GM18520 (cell line): ENCODE data around the gene THRB.
"Not testable (repeated sequence)": the region's sequence is repeated elsewhere in the genome, so short reads cannot be mapped to it uniquely, and the experiment has no call there.

ENCODE experiments used
- ATAC-seq: cut with Tn5 transposase; IDR thresholded peaks from one replicate; pipeline ENCODE4 v1.9.1; 2021; ENCODE audit not compliant: unreplicated experiment

THRB gene

DNA sequence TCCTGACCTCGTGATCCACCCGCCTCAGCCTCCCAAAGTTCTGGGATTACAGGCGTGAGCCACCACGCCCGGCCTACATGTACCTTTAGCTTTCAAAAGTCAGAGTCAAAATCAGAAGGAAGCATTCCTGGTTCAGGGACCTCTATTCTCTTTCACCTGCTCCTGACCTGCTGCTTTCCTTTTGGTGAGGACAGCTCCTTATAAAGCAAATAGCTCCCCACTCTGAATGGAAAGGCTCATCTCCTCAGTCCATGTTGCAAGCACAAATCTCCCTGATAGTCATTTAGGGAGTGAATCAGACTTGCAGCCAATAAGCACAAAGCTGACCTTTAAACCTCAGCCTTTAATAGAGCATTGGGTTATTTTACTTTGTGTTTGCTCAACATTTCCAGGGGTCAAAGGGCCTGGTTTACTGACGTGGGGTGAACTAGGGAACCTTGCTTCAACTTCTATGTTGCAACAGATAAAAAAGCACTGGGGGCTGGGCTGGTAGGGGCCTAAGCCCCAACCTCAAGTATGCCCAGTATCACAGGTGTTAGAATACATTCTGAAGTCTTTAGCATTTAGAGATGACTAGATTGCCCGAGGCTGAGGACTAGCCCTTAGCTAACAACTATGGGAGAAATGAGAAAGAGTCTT is 43.1 kb downstream of the THRB start:
- no peak for ATAC-seq

DNA sequence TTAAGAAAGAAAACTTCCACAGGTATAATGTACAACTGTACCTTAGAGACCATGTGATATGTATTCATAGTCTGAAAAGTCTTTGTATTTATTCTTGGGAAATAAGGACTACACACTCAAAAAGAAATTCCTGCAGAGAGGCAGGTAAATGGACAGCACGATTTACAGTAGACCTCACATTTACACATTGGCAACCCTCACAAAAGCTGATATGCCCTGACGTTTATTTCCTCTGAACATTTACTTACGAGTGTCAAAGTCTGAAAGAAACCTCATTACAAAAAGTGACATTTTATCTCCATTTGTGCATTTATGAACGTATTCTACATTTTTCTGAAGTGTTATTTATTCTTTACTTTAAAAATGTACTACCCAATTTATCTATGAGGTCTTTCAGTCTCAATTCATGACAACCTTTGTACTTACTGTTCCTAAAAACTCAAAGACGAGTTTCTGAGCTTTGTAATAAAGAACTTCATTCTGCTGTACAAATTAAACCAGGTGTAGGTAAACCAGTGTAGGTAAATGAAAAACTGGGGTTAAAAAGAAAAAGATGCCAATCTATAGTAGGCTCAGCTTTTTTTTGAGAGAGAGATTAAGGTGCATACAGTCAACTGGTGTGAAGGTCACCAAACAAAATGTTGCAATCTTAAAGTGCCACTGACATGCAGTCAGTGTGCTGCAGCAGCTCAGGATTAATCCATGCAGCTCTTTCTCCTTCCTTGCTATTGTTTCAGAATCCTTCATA is 44.3 kb downstream of the THRB start:
- no peak for ATAC-seq

DNA sequence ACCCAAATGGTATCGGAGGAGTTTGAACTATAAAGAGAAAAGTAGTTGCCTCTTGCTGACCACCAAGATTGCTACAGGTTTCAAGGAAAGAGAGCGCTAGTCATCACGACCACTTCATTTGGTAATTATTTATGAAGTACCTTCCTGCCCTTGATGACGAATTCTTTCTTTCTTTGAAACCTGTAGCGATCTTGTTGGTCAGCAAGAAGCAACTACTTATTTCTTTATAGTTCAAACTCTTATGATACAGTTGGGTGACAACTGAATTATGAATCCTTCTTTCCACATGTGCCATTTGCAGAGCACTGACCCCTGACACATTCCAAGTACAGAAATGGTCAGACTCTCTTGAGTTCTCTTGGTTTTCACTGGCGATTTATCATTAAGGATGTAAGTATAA is 46.8 kb downstream of the THRB start:
- ATAC-seq, result no peak

DNA sequence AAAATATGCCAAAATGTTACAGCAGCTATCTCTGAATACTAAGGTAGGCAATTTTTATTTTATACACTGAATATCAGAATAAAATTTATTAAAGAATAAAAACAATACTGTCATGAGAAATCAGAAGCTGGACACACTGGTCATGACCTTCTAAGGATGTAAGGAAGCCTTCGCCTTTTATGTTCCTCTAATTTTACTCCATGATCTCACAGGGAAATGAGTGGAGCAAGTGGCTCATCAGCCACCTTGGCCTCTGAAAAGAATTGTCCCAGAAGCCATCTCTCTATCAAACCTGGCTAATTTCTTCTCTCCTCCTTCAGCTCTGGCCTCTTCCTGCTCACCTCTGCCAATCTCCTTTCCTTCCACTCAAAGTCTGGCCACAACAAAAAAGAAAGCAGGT is 48.6 kb downstream of the THRB start:
- no peak for ATAC-seq

GRCh38 chr3:24443476-24443875 is 51.2 kb downstream of the THRB start:
- ATAC-seq, result no peak

GRCh38 chr3:24440760-24441464 is 53.7 kb downstream of the THRB start:
- no peak for ATAC-seq

- no peak for ATAC-seq
Measured at GRCh38 chr3:24439021-24439420, 55.6 kb downstream of the THRB start.

- ATAC-seq, result no peak
Measured at GRCh38 chr3:24437326-24437725, 57.3 kb downstream of the THRB start.

- ATAC-seq, result no peak
Measured at GRCh38 chr3:24435584-24435983, 59.1 kb downstream of the THRB start.

GRCh38 chr3:24434651-24435050 is 60.0 kb downstream of the THRB start:
- ATAC-seq, result no peak

- ATAC-seq, result no peak
Measured at GRCh38 chr3:24433838-24434591, 60.6 kb downstream of the THRB start.

DNA sequence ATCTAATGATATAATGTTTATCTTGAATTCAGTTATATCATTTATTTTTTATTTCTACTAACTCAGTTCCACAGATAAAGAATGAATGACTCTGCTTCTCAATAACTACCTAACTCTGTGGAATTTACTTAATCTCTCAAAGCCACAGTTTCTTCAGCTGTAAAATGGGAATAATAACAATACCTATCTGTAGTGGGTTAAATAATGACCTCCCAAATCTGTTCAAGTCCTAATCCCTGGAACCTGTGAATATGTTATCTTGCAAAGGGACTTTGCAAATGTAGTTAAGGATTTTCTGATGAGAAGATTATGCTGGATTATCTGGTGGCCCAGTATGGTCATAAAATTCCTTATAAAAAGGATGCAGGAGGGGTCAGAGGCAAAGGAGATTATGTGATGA is 61.7 kb downstream of the THRB start:
- no peak for ATAC-seq

GRCh38 chr3:24428481-24428880 is 66.2 kb downstream of the THRB start:
- no peak for ATAC-seq

DNA sequence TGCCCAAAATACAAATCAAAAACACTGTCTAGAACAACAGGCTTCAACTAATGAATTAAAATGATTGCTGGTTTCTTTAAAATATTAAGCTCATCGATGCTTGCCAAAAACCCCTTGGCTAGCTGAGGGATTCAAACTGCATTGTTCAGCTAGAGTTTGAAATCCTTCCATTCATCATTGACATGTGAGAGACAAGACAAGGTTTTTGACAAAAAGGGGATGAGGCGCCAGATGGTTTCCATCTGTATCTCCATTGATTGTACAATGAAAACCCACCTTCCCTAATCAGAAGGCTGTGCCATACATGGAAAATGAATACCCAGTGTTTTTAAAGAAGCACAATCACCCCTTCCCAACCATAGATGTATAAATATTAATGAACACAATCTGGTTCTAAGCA is 67.8 kb downstream of the THRB start:
- no peak for ATAC-seq

- not testable (repeated sequence) for ATAC-seq
Measured at GRCh38 chr3:24420829-24421228, 73.8 kb downstream of the THRB start.

- no peak for ATAC-seq
Measured at GRCh38 chr3:24420224-24420623, 74.4 kb downstream of the THRB start.

DNA sequence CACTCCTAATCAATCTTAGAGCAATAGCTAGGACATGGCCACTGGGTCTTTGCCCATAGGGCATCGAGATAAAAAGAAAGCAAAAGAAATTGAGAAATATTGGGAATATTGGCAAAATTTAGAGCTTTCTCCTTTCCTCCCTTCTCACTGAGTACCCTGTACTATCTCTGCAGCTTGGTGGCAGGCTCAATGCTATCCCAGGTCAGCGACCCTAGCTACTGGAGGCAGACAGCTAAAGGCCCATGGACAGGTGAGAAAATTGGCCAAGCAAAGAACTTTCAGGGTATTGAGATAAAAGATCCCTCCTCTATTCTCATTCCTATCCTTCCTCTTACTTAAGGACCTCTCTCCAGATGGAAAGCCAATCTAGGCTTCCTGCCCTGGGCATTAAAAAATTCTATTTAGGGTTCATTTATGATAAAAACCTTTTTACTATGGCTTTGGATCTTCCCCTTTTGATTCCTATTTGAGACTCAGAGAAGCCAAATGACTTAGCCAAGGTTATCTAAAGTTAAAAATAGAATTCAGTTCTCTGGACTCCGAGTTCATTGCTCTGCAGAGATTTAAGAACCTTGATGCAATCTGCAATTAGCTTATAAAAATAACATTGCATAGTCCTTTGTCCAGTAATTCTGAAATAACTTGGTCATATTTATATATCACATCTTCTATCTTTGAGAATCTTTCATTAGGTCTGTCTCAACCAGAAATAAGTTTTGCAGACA is 75.4 kb downstream of the THRB start:
- no peak for ATAC-seq

GRCh38 chr3:24417730-24418129 is 76.9 kb downstream of the THRB start:
- ATAC-seq, result no peak

- ATAC-seq, result no peak
Measured at GRCh38 chr3:24416224-24416623, 78.4 kb downstream of the THRB start.

GRCh38 chr3:24415824-24416223 is 78.8 kb downstream of the THRB start:
- ATAC-seq, result no peak

DNA sequence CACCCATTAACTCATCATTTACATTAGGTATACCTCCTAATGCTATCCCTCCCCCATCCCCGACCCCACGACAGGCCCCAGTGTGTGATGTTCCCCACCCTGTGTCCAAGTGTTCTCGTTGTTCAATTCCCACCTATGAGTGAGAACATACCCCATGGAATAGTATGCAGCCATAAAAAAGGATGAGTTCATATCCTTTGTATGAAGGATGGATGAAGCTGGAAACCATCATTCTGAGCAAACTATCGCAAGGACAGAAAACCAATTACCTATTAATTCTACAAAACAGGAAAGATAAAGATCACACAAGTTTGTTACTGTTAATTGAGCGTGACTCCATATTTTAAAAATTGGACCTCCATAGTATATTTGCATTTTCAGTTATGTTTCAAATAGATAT is 81.0 kb downstream of the THRB start:
- ATAC-seq, result not testable (repeated sequence)
